DMS153 treated with DMSO at 0.1 percent for 48 hours (cell line): ENCODE measurements around the gene C22orf31.
"Not testable (repeated sequence)": the region's sequence is repeated elsewhere in the genome, so short reads cannot be mapped to it uniquely, and the experiment has no call there.

ENCODE experiments used
- DNase-seq: peaks from one replicate; lab custom pipeline; 2025; ENCODE audit not compliant: unreplicated experiment; lab: John Stamatoyannopoulos, UW

C22orf31 gene

DNA sequence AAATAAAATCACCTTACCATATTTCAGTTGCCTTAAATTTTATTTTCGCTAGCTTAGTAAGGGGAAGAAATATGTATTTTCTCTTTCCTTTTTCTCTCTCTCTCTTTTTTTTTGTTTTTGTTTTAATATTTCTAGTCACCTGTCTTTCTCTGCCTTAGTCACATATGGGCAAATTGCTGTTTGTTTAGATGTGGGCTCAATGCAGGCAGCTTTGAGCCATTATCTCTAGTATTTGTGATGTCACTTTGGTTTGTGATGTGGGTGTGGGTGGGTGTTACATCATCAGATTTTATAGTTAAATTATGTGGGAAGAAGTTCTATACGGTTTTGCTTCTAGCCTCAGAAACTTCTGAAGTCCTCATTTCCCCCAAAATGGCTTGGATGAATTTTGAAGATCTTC is at the start of gene C22orf31:
Gene C22orf31 (minus strand): TSS at position 59 of the 400 bp plus-strand sequence. CDS start 39 bp downstream, at position 20.
- no peak for DNase-seq

DNA sequence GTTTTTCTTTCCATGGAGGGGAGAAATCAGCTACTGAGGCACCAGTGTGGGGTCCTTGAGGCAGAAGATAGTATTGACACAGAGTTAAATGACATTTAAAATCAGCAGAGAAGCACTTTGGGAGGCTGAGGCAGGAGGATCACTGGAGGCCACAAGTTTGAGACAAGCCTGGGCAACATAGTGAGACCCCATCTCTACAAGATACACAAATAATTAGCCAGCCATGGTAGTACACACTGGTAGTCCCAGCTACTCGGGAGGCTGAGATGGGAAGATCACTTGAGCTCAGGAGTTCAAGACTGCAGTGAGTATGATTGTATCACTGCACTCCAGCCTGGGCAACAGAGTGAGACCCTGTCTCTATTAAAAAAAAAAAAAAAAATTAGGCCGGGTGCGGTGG is 49.3 kb upstream of the C22orf31 start:
- DNase-seq: no peak

DNA sequence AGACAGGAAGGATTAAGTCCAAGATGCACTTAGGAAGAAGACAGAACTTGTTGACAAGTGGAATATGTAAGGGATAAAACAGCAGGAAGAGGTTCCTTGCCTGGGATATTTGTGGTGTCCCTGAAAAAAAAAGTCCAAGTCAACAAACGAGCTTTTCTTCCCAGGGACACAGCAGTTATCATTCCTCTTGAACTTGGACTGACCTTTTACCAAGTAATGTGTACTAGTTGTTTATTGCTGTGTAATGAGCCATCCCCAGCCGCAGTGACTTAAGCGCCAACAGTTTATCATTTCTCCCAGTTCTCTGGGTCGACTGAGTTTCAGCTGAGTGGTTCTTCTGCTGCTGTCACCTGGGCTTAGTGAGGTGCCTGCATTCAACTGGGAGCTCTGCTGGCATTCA is 48.2 kb upstream of the C22orf31 start:
- DNase-seq: no peak

DNA sequence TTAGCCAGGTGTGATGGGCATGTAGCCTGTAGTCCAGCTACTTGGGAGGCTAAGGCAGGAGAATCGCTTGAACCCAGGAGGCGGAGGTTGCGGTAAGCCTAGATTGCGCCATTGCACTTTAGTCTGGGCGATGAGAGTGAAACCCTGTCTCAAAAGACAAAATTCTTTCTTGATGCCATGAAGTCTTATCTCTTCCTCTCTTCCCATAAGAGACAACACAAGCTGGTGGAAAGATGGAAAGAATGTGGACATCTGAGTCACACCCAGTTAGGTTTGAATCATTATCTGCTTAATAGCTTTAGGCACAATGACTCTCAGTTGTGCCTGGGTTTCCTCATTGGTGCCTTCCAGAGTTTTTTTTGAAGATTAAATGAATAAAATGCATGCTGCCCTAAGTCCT is 46.5 kb upstream of the C22orf31 start:
- no peak for DNase-seq

DNA sequence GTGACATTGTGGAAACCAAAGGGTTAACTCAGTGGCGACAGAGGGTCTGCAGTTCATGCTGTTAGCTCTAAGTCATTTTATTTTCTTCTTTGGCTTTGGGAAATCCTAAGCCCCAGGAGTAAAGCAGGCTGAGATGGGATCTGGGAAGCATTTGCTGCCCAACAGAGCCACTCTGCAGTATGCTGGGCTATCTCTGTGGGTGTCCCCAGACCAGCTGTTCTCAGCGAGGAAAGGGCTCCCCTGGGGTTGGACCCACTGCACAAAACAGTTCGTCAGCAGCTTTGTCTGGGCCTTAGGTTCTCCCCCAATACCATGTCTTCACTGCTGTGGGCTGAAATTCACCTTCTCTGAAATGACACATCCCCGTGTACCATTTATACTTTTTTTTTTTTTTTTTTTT is 45.2 kb upstream of the C22orf31 start:
- DNase-seq: no peak

DNA sequence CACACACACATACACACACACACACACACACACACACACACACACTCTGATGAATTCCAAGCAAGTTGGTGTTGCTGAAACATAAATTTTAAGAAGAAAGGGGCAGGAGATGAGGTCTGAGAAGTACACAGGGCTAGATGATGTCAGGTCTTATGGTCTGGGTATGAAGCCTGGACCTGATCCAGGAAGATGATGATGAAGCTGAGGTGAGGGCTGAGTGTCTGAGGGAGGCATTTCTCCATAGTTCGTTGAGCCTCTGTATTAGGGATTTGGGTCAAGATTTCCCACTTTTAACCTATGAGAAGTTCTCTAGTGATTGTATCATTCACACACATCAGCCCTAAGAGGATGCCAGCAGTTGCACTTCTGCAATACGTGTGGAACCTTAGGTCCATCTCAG is 43.8 kb upstream of the C22orf31 start:
- no peak for DNase-seq

DNA sequence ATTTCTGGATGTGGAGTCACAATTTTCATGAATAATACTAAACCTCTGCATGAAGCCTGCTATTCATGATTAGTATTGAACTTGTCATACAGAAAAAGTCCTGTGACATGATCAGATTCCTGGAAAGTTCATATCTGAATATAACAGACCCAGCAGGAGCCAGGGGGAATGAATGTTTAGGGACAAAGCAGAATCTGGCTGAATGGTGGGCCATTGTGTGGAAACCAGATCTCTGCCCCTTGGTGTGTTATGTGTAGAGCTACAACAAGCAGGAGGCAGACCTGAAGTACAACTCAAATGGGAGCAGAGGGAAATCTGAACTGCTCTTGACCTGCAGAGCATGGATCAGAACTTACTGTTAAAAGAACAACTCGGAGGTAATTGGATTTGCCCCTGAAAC is 41.5 kb upstream of the C22orf31 start:
- no peak for DNase-seq

DNA sequence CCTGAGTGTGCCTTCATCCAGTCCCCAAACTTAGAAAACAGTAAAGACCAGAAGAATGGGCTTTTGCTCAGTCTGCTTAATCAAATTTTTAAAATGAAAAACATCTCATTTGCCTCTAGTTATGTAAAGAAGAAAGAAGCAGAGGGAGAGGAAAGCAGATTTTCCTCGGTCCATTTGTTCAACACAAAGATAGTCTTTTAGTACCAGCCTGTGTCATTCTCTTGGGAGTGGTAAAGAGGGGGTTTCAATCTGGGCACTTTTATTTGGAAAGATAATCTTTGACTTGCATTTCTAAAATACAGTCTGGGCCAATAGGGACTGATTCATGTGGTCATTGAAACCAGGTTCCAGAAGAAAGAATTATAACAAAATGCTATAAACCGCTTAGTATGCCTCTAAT is 40.7 kb upstream of the C22orf31 start:
- DNase-seq: no peak

DNA sequence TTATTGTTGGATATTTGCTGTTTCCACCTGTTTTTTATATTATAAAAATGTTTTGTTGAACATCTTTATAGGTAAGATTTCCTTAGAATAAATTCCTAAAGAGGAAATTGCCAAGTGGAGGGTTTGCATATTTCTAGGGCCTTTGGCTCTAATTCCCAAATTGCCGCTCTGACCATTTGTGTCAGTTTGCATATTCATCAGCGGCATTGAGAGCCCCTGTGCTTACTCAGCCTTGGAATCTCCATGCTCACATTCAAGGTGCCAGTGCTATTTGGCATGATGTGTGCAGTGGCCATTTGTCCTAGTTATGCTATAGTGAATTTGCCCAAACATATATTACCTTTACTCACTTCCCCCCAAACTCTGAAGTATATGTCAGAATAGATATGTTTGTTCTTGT is 36.7 kb upstream of the C22orf31 start:
- DNase-seq: no peak

DNA sequence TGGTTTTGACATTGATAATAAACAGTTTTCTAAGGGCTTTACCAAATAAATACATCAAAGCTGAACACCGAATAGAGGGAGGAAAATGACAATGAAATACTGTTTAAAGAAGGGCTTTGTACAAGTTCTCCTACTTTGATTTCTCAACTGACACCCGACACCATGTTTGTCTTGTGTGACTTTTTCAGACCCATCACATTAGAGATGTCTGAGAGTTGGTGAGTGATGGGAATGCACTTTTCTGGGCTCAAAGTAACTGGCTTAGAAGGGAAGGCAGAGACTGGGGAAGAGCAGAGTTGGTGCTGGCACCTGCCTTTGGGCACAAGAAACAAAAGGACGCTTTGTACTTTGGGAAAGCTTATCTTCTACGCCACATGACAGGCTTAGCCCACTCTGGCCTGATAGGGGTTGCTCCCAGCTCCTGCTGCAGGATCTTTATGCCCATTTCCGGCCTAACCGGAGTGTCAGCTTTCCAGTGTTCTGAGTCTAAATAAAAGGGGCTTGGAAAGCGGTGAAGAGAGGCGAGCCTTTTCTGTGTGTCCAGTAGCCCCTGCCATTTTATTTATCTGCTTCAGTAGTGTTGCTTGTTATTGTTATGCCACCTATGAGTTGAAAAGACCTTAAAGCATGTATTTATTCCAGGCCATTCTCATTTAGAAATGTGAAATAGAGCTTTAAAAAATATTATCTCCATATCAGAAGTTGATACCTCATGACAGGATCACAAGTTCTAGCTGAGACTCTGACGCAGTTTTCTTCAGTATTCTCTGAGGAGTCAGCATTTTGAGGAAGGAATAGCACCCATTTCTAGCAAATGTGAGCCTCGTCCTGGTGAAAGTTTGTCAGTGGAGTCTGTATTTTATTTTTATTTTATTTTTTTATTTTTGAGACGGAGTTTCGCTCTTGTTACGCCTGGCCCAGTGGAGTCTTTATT is 35.4 kb upstream of the C22orf31 start:
- DNase-seq: no peak

DNA sequence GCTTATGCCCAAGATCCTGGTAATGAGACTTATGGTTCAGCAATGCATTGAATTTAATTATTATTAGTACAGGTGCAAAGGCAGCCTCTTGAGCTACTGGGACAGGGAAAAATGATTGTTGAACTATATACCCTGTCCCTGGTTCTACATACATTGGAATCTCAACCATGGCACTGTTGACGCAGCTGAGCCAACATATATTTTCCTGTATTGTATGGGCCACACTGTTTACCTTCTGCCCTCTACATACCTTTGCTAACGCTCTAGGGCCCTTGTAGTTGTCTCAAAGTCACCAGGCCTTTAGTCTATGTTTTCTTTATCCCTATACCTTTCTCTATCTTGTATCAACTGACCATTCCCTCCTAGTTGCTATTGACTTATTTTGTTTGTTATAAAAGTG is 33.8 kb upstream of the C22orf31 start:
- no peak for DNase-seq

DNA sequence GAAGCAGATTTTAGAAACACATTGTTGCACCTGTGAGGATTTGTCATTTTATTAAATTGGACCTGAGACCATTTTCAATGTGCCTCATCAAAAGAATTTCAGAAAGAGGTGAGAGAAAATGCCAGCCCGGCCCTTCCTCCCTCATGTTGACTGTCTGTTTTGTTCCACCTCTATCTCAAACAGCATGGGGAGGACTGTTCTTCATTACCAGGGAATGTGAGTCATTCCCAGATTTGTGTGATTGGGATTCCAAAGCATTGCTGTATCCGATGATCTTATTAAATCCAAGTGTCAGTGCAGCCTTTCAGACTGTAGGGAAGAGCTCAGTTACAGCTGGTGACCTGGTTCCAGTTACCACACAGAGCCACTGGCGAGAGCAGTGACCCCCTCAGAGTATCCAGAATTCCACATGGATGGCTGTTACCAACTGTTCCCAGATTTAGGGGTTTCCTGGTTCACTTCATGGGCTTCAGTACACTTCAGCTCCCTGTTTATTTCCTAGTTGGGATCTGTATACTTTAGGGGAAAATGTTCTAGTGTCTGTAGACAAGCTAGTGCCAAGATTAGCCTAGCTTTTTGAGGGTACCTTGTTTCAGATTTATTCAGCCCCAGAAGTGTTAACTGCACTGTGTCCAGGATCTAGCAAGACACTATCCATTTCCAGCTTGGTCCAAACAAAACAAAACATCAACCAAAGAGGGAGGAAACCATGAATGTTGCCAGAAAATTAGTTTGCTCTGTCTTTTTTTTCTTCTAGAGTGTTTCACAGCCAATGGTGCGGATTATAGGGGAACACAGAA is 32.1 kb upstream of the C22orf31 start:
- no peak for DNase-seq

DNA sequence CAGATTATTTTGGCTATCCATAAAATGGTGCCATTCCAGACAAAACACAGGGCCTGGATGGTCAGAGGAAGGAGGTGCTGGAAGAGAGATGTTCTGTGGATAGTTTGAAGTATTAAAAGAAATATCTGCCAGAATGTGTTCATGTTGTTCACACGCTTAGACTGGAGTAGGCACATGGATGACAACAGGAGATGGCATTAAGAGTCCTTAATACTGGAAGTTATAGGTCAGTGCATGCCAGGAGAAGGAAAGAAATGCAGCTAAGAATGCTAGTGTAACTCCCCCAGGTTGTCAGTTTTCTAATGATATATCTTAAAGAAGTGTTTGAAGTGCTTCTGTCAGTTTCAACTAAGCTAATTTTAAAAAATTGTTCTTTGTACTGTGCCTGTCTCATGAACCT is 31.4 kb upstream of the C22orf31 start:
- DNase-seq: no peak

DNA sequence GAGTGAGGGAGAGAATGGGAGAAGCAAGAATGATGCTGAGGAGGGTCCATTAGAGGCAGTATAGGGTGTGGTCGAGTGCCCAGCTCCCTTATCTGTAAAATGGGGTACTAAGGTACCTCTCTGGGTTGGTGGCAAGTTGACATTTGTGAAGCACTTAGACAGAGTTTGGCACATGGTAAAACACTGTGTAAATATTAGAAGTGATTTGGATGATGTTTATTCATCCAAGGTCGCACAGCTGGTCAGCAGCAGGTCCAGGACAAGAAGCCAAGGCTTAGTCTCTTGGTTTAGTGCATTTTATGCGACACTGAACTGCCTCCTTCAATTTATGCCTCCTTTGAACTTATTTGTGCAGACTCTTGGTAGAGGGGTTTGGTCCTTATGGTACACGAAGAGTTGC is 30.6 kb upstream of the C22orf31 start:
- no peak for DNase-seq

DNA sequence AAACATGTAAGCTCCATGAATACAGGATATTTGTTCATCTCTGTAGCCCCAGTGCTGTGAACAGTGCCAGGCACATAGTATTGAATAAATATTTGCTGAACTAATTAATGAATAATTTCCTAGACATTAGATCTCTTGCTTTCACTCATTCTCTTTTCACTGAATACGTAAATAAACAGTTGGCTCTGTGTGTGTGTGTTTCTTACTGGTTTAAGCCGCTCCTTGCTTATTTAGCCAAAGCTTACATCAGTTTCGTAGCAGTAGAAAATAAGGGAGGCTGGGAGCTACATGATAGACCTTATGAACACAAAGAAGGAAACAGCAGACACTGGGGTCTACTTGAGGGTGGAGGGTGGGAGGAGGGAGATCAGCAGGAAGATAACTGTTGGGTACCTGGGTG is 28.4 kb upstream of the C22orf31 start:
- DNase-seq: peak; percentile 44

DNA sequence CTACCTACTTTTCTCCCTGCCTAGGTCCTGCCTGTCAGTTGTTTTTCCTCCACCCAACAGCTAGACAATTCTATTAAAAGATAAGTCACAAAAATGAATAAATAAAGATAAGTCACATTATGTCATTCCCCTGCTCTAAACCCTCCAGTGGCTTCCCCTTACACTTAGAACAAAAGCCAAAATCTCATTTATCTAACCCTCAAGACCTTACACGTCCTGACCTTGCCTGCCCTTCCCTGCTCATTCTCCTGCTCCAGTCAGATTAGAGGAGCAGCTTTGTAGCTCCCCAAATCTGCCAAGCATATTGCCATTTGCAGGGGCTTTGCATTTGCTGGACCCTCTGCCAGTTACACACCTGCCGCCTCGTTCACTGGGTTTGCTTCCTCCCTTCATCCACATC is 27.9 kb upstream of the C22orf31 start:
- DNase-seq: no peak

DNA sequence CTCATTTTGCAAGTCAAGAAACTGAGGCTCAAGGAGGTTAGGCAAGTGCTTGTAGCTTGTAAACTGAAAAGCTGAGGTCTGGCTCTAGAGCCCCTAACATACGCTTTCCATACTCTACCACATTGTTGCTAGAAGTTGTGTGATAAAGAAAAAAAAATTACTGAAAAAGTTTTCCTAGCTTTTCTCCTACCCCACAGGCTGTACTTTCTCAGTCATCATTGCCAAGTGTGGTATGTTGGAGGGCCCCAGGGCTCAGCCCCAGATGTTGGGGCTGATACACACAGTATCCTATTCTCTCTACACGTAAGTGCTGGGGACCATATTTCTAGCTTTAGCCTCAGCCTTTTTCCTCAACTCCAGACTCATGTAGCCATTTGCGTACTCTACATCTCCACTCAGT is 27.2 kb upstream of the C22orf31 start:
- DNase-seq: no peak

DNA sequence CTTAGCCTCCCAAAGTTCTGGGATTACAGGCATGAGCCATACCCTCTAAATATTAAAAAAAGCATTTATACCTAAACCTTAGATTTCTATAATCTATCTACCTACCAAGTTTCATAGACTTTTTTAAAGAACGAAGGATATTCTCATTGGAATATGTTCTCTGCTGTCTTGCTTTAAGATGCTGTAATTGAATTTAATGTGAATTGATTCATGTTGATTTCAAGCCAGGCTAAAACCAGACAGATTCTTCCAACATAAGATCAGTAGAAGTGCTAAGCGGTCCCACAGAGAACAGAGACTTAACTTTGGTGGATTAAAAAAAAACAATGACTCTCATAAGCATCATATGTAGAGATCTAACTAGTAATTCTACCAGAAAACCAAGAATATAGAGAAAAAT is 25.4 kb upstream of the C22orf31 start:
- DNase-seq: no peak

DNA sequence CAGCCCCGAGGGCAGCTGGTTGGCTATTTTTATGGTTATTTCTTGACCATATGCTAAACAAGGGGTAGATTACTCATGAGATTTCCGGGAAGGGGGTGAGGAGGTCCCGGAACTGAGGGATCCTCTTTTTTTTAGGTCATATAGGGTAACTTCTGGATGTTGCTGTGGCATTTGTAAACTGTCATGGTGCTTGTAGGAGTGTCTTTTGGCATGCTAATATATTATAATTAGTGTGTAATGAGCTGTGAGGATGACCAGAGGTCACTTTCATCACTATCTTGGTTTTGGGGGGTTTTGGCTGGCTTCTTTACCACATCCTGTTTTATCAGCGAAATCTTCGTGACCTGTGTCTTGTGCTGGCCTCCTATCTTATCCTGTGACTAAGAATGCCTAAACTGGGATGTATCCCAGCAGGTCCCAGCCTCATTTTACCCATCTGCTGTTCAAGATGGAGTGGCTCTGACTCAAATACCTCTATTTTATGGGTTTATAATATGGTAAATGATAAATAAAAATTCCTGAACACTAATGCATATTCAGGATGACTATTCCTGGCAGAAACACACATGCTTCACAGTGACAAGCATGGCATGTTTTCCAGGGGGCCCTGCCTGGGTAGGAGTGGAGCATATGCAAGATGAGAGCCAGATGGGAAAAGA is 22.4 kb upstream of the C22orf31 start:
- DNase-seq: no peak

DNA sequence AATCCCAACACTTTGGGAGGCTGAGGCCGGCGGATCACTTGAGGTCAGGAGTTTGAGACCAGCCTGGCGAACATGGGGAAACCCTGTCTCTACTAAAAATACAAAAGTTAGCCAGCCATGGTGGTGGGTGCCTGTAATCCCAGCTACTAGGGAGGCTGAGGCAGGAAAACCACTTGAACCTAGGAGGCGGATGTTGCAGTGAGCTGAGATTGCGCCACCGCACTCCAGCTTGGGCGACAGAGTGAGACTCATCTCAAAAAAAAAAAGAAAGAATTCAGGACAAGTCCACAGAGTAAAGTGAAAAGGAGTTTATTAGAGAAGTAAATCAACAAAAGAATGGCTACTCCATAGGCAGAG is 21.9 kb upstream of the C22orf31 start:
- DNase-seq: not testable (repeated sequence)

DNA sequence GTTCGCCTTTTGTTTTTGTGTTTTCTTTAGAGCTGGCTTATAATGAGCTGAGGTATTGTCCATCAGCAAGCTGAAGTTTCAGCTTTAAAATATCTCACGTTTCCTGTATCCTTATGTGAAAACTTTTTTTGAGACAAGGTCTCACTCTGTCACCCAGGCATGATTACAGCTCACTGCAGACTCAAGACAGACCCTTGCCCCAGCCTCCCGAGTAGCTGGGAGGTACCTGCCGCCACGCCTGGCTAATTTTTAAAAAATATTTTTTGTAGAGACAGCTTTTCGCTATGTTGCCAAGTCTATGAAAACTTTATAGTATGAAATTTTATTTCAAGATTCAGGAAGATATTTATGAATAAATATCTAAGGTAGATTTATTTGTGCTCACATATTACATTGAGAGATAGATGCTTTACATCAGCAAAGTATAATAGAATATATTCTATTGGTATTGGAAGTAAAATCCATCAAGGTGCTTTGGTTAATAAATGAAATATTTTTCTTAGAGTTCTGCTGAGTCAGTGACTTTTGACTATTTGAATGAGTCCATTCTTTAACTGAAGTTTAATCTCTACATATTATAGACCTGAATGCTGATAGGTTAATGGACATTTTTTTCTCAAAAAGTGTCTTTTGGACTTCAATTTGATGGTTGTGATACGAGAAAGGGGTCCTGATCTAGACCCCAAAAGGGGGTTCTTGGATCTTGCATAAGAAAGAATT is 21.4 kb upstream of the C22orf31 start:
- no peak for DNase-seq
